GM19351 (cell line): Measurements from ENCODE around the gene UPF2.
"Not testable (repeated sequence)": the region's sequence is repeated elsewhere in the genome, so short reads cannot be mapped to it uniquely, and the experiment has no call there.

Source experiments
- ATAC-seq: cut with Tn5 transposase; IDR thresholded peaks from one replicate; pipeline ENCODE4 v1.9.1; 2021; ENCODE audit warnings: mild to moderate bottlenecking, moderate library complexity; ENCODE audit not compliant: unreplicated experiment

Gene UPF2

DNA sequence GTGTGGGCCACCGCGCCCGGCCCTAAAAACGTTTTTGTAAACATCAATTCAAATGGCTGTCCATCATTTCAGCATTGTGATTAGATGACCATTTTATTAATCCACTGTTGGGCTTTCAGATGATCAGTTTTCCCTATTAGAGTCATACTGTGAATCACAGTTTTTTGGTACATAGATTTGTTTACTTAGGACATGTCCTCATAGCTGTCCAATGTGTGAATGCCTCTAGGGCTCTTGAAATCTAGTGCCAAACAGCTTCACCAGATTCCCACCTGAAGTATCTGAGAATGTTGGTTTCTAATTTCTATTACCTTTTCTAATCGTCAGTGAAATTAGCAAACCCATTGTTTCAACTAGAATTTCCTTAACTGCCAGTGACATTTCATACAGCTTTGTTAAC is 66.8 kb downstream of the UPF2 start:
- ATAC-seq: no peak

- ATAC-seq: not testable (repeated sequence)
Observed at GRCh38 chr10:11972523-11972922, 70.1 kb downstream of the UPF2 start.

DNA sequence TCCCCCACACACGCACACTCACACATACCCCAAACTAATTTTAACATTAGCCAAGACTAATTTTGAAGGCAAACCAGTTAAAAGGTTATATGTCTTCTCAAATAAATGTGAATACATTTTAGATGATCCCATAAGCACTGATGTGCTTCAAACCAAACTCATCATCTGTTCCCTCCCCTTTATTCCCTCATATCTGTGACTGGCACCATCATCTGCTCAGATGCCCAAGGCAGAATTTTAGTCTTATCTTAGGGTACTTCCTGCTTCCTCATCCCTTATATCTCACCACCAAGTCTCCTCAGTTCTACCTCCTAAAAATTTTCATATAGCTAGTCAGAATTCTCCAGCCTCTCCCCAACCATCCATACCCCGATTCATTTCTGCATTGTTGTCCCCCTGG is 80.4 kb downstream of the UPF2 start:
- no peak for ATAC-seq

GRCh38 chr10:11961771-11962170 is 80.8 kb downstream of the UPF2 start:
- no peak for ATAC-seq

- no peak for ATAC-seq
Observed at GRCh38 chr10:11959966-11960365, 82.6 kb downstream of the UPF2 start.

DNA sequence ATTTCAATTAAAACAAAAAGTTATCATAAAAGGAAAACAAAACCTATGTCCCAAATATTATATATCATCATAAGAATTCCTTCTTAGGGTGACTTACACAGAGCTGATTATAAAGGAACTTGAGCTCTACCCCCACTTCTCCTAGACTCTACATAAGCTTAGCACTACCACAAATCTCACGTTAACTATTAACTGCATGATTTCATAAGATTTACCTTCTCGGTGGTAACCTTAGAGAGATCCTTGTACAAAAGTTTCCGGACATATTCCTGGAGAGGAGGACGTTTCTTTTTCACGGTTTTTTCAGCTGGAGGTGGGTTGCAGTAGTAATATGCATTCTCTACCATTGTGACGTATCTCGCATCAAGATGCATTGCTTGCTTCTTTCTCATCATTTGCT is 83.7 kb downstream of the UPF2 start:
- no peak for ATAC-seq

DNA sequence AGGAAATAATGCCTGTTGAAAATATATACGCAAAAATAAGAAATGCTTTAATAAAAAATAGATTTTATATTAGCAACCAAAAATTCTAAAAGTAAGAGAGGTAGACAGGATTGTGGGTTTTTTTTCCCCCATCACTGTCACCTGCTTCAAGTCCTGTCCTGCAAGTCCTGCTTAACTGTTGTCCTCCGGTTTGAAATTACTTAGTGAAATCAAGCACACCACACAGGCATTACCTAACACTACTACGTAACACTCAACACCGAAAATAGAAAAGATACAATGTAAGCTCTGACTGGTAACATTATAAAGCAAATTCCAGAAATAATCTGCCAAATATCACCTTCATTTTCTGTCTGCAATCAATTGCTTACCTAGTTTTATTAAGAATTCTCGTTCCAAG is 90.9 kb downstream of the UPF2 start:
- no peak for ATAC-seq

DNA sequence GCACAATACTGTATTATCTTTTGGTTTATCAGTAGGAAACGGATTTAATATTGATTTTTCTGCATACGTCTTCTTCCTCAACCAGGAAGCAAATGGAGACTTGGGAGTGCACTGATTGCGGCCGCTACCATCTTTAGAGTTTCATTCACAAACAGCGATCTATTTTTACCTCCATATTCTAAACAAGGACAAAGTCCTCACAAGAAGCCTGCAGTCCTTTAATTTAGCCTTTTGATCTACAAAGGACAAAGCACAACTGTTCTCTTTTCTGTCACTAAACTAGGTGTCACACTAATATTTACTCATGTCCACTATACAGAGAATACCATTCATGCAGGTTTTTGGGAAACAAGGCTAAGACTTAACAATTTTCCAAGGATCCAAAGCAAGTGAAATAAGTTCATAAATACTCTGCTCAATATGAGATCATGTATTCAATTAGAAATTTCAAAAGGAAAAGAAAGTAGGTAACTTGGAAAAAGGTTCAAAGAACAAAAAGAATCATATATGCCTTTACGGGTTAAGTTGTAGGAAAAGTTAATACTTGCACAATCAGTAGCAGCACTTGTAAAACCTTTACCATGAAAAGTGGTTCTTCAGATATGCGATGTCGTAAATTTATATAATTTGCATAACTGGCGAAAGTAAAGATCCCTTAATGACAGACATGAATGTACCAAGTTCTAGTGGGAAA is 92.1 kb downstream of the UPF2 start:
- ATAC-seq: no peak

GRCh38 chr10:11949152-11949551 is 93.5 kb downstream of the UPF2 start:
- no peak for ATAC-seq

DNA sequence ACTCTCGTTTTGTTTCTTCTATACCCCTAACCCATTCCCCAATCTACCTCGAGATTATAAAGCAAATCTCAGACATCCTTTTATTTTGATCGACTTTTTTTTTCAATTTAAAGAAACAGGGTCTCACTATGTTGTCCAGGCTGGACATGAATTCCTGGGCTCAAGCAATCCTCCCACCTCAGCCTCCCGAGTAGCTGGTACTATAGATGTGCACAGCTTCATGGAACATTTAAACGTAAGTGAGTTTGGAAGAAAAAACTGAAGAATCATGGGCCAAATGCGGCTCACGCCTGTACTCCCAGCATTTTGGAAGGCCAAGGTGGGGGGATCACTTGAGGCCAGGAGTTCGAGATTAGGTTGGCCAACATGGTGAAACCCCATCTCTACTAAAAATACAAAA is 96.0 kb downstream of the UPF2 start:
- no peak for ATAC-seq

DNA sequence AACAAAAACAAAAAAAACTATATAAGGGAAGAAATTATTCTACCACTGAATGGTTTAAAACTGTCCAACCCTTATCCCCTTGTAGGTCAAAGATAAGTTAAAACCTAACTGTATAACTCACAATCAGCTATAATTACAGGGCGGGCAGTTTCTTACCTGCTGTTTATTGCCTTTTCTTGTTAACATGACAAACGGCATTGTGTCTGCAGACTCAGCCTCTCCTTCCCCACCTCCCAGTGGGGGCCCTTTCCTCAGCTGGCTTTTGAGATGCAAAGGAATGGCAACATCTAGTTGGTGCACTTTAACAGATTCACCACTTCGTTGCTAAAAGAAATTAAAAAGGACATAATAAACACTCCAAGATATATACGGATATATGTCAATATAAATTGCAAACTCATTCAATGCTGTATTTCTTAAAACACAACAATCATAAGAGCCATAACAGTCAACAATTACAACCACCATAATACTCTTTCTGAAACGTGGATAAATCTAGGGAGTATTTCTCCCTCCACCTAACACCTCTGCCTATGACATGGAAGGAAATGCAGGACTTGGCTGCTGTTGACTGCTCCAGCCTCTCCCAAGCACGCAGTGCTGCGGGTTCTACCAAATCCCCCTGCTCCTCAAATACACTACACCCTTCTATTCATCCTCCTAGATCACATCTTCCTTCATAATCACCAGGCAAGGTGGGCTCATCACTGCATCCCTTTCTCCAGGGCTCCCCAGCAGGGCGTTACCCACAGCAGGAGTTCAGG is 106.0 kb downstream of the UPF2 start:
- ATAC-seq: no peak

DNA sequence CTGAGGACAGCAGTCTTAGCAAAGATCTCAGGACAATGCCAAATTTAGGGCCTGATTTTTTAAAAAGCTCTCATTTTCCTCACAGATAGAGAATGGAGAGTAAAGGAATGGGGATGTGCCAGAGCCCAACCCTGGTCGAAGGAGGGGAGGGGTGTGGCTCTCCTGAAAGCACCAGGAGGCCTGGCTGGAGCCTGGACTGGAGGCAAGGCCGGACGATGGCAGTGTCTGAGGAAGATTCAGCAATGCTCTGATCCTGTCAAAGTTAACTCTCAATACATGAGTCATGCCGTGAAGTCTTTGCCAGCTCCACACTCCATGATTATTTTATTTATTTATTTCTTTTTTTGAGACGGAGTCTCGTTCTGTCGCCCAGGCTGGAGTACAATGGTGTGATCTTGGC is 108.3 kb downstream of the UPF2 start:
- ATAC-seq: no peak

GRCh38 chr10:11933577-11934223 is 108.9 kb downstream of the UPF2 start:
- no peak for ATAC-seq

DNA sequence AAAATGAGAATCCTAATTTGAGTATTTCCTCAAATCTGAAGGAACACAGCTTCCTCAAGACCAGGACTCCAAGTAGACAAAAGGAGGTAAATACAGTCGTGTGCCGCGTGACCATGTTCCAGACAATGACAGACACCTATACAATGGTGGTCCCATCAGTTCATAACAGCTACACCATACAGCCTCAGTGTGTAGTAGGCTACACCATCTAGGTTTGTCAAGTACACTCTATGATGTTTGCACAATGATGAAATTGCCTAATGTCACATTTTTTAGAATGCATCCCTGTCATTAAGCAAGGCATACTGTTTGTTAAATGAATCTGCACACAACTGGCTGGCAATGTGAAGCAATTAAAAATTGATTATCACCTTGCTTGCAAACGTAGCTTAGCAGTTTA is 111.6 kb downstream of the UPF2 start:
- no peak for ATAC-seq

- no peak for ATAC-seq
Observed at GRCh38 chr10:11930312-11930978, 112.2 kb downstream of the UPF2 start.

GRCh38 chr10:11927746-11928145 is 114.9 kb downstream of the UPF2 start:
- ATAC-seq: no peak

- no peak for ATAC-seq
Observed at GRCh38 chr10:11921800-11922392, 120.7 kb downstream of the UPF2 start.

- ATAC-seq: no peak
Observed at GRCh38 chr10:11919271-11919670, 123.3 kb downstream of the UPF2 start.

- no peak for ATAC-seq
Observed at GRCh38 chr10:11918384-11918783, 124.2 kb downstream of the UPF2 start.

- ATAC-seq: no peak
Observed at GRCh38 chr10:11913079-11913641, 129.4 kb downstream of the UPF2 start.

GRCh38 chr10:11910102-11910501 is 132.5 kb downstream of the UPF2 start:
- no peak for ATAC-seq
